Activated CD8-positive, alpha-beta memory T cell treated with anti-CD3 and anti-CD28 coated beads, Interleukin-2, amount 50 U/mL, for 24 hours (primary cell): ENCODE results near the gene UCKL1.
"Not testable (repeated sequence)": the region's sequence is repeated elsewhere in the genome, so short reads cannot be mapped to it uniquely, and the experiment has no call there.

Experiments used
- DNase-seq: peaks from one replicate; pipeline ENCODE4 v3.0.0-alpha.2; 2020; ENCODE audit errors: extremely low read depth

The UCKL1 gene

GRCh38 chr20:63972312-63973159 is 16.3 kb upstream of the UCKL1 start:
- no peak for DNase-seq

- DNase-seq, result not testable (repeated sequence)
Observed at GRCh38 chr20:63971960-63972311, 15.7 kb upstream of the UCKL1 start.

DNA sequence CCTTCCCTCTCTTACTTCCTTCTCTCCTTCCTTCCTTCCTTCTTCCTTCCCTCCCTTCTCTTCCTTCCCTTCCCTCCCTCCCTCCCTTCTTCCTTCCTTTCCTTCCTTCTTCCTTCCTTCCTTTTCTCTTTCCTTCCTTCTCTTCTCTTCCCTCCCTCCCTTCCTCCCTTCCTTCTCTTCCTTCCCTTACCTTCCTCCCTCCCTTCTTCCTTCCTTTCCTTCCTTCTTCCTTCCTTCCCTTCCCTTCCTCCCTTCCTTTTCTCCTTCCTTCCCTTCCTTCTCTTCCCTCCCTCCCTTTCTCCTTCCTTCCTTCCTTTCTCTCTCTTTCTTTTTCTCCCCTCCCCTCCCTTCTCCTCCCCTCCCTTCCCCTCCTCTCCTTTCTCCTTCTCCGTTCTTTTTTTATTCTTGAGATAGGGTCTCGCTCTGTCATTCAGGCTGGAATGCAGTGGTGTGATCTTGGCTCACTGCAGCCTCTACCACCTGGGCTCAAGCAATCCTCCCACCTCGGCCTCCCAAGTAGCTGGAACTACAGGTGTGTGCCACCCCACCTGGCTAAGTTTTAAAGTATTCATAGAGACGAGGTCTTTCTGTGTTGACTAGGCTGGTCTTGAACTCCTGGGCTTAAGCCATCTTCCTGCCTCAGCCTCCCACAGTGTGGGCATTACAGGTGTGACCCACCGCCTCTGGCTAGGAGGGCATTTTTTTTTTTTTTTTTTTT is 14.7 kb upstream of the UCKL1 start:
- DNase-seq, result no peak

- no peak for DNase-seq
Observed at GRCh38 chr20:63969838-63970713, 13.9 kb upstream of the UCKL1 start, which contains the start of gene ZNF512B. TSS of gene ZNF512B (minus strand) at chr20:63969930. CDS start at chr20:63967950, 1,980 bp downstream.

DNA sequence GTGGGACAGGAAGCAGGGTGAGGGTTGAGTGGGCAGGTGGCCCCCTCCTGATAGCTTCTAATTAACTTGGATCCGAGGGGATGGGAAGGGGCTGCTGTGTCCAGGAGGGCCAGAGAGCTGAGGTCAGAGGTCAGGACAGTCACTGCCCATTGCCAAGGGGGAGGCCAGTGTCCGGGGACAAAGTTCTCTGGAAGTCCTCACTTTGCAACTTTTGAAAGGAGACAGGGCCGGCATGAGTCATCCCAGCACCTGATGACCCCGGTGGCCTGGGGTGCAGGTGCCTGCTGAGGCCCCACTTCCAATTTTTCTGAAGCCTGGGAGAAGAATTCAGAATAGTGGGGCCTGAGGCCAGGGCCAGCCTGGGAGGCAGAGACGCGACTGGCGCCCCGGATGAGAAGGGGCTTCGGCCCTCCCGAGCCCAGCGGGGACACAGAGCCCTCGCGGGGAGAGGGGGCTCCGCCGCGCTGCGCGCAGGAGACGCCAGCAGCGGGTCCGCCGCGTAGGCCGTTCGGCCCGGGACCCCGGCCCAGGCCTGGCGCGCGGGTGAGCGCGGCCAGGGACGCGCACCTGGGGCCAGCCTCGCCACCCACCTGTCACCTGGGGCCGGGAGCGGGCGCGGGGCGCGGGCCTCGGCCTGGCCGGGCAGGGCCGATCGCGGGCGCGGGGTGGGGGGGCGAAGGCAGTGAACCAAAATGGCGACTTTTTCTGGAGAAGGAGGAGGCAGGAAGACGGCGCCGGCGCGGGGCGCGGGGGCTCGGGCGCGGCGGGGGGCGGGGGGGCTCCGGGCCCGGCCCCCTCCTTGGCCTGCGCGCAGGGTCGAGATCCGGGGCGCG is 12.9 kb upstream of the UCKL1 start:
- DNase-seq, result no peak

DNA sequence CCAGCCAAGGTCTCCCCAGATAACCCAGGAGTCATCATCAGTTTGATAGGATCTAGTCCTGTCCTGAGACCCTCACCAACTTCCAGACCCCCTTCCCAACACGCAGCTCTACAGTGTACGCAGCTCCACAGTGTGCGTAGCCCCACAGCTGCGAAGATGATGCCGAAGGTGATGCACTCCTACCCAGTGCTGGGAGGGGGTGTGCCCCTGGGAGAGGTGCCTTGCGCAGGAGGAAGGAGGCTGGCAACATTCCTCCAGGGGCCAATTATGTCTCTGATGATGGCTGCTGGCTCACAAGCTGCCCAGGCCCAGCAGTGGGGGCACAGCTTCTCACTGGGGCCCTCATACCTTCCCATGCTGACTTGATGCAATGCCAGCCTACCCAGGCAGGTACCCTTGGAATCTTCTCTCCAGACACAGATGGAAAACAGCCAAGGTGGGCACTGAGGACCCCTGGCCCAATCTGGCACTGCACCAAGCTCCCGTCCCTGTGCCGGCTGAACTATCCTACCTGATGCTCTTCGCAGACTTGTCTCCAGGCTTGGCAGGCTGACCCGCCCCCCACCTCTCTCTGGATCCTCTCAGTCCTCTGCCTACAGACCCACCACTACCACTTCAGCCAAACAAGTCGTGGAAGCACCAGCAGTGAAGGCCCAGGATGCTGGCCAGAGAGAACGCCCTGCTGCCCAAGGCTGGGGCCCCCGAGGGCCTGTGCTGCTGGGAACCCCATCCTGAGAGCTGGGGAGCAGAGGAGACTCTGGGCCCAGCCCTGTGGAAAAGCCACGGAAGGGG is 12.1 kb upstream of the UCKL1 start:
- no peak for DNase-seq

GRCh38 chr20:63967330-63968135 is 11.3 kb upstream of the UCKL1 start:
- no peak for DNase-seq

- no peak for DNase-seq
Observed at GRCh38 chr20:63966944-63967322, 10.7 kb upstream of the UCKL1 start.

DNA sequence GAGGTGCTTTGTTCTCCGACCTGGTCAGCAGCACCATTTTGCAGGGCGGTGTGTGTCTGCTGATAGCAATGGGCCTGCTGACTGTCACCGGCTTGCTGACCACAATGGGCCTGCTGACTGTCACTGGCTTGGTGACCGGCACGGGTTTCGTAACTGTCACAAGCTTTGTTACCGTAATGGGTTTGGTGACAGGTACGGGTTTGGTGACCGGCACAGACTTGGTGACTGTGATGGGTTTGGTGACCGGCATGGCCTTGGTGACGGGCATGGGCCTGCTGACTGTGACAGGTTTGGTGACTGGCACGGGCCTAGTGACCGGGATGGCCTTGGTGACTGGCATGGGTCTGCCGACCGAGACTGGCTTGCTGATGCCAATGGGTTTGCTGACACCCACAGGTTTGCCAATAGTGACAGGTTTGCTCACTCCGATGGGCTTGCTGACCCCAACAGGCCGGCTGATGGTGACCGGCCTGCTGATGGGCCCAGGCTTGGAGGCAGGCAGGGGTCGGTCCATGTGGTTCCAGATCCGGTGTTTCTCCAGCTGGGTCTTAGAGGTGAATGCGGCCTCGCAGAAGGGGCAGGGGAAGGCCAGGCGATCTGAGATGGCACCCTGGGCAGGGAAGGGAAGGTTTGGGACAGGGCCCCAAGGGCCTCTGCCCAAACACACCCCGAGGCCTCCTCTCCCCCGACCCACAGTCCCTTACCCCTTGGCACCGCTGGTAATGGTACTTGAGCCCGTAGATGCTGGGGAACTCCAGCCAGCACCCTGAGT is 10.1 kb upstream of the UCKL1 start:
- DNase-seq, result no peak

DNA sequence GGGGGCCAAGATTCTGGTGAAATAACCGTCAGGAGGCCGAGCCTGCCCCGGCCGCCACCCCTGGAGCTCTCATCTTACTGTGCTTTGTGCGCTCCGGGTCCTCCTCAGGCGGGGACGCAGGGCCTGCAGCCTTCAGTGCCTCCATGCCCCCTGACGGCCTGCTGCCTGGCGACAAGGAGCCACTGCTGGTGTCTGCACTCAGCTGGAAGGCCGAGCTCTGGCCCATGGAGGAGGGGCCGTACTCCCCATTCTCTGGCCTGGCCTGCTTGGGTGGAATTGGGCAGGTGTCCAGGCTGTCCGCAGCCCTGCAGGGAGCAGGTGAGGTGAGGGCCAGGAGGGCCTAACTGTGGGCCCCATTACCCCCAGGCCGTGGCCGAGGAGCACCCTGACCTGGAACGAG is 8.2 kb upstream of the UCKL1 start:
- DNase-seq, result no peak

DNA sequence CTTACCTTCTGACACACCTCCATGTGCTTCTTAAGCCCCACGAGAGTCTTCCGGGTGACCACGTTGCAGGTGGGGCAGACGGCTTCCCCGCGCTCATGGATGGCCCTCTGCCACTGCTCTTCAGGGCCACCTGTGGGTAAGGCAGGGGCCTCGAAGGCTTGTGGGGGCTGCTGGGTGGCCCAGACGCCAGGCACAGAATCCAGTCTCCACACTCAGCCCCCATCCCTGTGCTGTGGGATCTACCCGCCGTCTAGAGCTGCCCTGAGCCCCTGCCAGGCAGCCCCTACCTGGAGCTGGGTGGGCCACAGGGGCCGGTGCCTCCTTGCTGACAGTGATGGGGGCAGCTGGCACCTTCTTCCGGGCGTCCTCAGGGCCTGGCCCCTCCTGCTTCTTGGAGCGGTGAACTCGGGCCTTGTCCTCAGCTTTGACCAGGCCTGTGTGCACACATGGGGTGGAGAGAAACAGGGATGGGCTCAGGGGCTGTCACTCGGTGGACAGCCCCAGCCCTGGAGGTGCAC is 7.6 kb upstream of the UCKL1 start:
- DNase-seq, result no peak

DNA sequence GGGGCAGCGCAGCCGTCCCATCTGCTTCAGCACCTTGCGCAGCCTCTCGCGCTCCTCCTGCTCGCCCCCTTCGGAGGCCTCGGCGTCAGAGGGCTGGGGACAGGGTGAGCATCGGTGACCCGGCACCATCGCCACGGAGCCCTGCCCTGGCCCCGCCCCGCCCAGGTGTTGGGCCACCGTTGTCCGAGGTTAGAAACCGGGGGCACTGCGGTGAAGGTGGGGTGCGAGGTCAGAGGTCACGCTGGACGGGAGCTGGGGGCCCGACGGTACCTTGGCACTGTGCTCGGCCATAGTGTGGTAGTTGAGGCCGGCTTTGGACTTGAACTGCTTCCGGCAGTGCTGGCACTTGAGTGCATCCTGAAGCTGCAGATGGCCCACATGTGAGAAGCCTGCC is 7.1 kb upstream of the UCKL1 start:
- DNase-seq, result no peak

DNA sequence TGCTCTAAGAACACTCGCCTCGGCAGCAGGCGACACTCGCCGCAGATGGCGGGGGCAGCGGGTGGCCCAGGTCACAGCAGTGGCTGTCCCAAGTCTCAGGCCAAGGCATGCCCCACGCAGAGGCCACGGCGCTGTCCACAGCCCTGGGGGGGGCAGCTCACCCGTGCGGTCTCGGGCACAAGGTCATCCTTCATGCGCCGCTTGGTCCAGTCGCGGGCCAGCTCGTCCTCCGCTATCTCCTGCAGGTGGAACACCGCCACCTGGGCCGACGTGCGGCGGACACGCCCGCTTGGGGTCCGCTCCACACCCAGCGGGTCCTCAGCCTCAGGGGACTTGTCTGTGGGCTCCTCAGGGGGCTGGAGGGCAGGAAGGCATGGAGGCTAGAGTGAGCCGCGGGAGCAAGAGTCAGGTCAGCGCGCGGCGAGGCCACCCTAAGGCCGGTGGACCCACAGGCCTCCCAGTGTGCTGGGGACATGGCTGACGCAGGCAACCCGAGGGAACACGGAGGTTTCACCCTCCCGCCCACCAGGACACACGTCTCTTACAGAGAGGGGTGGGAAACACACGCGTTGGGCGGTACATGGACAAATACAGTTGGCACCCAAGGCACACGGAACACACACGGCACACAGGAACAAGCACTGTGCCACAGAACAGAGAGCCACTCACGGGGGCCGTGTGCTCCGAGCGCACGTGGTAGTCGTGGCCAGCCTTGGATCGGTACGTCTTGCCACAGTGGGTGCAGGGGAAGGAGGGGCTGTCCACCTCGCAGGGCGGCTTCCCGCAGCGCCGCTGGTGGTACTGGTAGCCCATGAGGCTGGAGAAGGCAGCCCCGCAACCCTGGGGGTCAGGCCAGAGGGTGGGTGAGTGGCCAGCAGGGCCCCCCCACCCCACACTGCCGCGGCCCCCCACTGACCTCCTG is 6.5 kb upstream of the UCKL1 start:
- DNase-seq, result no peak

GRCh38 chr20:63961664-63962425 is 5.6 kb upstream of the UCKL1 start:
- no peak for DNase-seq

GRCh38 chr20:63960654-63961621 is 4.7 kb upstream of the UCKL1 start:
- not testable (repeated sequence) for DNase-seq

DNA sequence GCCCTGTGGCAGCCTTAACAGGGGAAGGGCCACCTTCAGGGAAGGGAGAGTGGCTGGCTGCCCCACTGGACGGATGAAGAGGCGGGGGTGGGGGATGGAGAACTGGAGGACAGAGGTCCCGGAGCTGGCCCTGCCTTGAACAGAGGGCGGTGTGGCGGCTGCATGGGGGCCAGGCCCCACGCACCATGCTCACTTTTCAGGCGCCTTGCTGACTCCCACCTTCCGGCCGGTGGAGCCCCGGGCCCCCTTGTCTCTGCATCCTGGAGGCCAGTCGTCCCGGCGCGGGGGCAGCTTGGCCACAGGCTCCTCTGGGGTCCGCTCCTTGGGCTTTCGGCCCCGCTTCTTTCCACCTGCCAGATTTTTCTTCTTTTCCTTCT is 3.5 kb upstream of the UCKL1 start:
- DNase-seq, result no peak
